GM21526 (cell line): Measurements from ENCODE around the gene KIF2A.

Experiments
- ATAC-seq: cut with Tn5 transposase; IDR thresholded peaks from one replicate; pipeline ENCODE4 v1.9.1; 2021; ENCODE audit warnings: moderate library complexity; ENCODE audit not compliant: unreplicated experiment, low FRiP score

The KIF2A gene

DNA sequence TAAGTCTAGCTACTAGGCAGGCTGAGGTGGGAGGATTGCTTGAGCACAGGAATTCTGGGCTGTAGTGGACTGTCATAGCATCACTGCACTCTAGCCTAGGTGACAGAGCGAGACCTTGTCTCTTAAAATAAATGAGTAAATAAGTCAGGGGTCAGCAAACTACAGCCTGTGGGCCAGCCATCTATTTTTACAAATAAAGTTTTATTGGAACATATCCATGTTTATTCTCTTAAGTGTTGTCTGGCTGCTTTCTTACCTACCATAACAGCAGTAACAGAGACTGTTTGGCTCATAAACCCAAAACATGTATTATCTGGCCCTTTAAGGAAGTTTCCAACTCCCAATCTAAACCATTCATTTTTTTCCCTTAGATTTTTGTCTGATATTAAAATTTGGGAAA, 68.1 kb downstream of the KIF2A start:
- no peak for ATAC-seq

DNA sequence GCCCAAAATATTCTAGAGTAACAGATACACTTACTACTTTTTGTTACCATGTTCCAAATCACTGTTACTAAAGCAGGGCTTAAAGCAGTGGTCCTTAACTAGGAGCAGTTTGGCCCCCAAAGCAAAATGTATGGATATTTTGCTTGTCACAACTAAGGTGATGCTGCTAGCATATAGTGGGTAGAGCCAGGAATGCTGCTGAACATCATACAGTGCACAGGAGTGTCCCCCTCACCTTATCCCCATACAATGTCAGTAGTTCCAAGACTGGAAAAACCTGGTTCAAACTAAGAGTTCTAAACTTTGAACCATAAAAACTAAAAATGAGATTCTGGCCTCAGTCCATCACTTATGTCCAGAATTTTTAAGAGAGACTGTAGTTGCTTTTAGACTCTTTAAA, 69.6 kb downstream of the KIF2A start:
- ATAC-seq = no peak

DNA sequence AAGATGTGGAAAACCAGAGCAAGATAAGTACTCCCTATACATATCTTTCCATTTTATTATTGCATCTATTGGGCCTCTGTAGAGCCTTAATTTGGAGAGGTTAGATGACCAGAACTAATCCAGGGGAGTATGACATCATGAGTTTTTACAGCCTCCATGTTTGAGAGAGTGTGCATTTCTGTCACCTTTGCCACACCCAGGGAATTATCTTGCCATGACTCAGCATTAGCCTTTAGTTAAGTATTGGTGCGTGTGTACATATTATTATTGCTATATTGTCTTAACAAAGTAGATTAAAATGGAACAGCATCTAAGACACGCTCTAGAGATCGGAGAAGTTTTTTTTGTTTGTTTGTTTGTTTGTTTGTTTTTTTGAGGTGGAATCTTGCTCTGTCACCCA, 70.1 kb downstream of the KIF2A start:
- no peak for ATAC-seq

DNA sequence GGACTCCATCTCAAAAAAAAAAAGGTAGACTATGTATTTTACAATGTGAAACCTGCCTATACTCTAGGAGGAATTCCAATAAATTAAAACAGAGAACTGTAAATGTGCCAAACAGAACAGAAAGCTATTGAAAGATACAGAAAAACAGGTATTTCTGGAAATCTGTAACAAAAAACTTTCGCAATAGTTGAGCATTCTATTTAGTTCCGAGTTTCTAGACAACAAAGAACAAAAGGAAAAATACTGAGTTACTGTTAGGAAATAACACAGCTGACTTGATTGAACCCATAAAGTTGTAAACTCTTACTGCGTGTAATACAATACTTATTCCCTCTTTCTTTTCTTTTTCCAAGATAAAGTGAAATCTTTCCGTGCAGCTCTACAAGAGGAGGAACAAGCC, 79.1 kb downstream of the KIF2A start:
- ATAC-seq = no peak

DNA sequence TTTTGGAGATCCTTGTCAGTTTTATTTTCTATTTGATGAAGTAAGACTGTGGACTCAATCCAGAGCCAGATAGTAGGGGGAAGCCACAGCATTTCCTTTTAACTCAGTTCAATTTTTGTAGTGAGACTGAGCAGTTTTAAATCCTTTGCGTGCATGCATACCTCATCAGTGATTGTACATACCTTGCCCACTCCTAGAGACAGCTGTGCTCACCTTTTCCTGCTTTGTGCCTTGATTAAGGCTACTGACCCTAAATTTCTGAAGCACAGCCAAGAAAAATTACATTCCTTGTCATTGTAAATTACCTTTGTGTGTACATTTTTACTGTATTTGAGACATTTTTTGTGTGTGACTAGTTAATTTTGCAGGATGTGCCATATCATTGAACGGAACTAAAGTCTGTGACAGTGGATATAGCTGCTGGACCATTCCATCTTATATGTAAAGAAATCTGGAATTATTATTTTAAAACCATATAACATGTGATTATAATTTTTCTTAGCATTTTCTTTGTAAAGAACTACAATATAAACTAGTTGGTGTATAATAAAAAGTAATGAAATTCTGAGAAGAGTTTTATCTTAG, 79.9 kb downstream of the KIF2A start:
- ATAC-seq = no peak

GRCh38 chr5:62386824-62387223, 80.8 kb downstream of the KIF2A start:
- no peak for ATAC-seq

DNA sequence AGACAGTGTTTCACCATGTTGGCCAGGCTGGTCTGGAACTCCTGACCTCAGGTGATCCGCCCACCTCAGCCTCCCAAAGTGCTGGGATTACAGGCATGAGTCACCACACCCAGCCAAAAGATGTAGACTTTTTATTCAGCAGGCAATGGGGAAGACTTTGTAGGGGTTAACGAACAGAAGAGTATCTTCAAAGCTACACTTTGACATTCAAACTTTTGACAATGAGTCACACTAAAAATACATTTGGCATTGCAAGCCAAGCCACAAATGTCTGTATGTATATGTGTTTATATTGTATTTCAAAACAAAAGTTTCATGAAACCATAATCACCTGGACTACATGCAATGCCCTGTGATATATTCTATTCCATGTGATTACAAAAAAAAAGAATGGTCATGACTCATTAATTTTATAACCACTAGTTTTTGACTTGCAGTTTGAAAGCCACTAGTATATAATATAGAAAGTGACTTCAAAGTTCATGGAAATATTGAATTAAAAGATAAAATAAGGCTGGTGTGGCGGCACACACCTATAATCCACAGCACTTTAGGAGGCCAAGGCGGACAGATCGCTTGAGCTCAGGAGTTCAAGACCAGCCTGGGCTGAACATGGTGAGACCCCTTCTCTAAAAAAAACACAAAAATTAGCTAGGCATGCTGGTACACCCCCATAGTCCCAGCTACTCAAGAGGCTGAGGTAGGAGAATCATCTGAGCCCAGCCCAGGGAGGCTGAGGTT, 89.4 kb downstream of the KIF2A start:
- ATAC-seq = no peak

DNA sequence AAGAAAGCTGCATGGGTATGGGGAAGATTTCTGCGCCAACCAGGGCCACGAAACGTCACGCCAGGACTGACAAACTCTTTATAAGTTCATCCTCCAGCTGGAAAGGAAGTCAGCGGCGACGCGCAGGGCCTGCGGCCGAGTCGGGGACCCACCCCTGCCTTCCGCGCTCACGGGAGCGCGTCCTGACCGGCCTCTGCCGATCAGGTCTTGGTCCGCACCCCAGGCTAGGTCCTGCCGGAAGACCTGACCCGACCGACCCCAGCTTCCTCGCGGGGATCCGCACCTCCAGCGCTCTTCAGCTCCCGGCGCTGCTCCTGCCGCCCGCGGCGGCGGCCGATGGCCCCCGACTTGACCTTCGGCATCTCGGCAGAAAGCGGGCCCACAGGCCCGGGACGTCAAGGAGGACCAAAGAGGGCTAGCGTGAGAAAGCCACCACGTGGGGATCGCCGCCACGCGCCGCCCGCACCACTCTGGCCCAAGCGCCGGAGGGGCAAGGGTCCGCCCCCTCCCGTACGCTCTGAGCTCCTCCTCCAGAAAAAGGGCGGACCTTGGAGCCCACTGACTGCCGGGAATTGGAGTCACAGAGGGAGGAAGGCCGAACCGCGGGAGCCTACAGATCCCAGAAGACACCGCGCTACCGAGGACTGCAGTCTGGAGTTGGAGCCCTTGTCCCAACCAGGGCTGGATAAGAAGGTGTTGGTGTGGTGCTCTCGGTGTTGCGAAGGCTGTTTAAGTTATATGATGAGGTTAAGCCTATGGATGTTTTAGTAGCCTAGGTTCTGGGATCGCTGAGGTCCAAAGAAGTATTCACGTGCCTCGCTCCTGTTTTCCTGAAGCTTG, 97.6 kb downstream of the KIF2A start, which contains the start of gene DIMT1:
Gene DIMT1 (minus strand): TSS at position 495 of the 840 bp plus-strand sequence. CDS start 133 bp downstream, at position 362.
- ATAC-seq = peak; percentile 97

DNA sequence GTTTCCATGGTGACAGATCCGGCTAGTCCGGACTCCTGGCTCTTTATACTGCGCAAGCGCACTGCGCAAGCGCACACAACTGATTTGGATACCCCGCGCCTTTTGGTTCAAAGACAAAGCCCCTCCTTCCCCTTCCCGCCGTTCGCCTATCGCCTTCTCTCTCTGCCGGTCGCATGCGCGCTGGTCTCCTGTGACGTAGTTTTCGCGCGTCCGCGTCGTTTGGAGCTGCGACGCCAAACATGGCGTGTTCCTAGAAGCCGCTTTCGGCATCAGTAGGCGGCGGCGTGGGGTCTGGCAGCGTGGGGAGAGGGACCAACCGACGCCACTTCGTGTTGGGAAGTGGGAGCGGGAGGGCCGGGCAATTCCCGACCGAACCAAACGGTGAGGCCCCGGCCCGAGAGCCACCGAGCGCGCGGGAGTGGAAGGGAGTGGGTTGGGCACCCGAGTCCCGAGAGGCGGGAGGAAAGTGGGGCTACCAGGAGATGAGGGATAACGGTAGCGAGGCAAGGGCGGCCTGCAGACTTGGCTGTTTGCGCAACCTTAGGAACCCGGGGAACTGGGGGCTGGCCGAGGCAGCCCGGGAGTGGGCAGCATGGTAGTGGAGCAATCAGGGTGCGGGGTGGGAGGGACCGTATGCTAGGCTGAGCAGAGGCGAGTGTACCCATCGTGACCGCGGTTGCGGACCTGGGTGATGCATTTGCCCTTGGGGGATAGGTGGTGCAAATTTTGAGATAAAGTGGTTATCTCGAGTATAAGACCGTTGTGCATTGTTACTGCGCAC, 106.7 kb downstream of the KIF2A start, which contains the start of gene IPO11:
Gene IPO11 (plus strand): TSS at position 215 of the 781 bp plus-strand sequence. CDS start 24,517 bp downstream, outside the sequence.
- ATAC-seq = peak; percentile 94

DNA sequence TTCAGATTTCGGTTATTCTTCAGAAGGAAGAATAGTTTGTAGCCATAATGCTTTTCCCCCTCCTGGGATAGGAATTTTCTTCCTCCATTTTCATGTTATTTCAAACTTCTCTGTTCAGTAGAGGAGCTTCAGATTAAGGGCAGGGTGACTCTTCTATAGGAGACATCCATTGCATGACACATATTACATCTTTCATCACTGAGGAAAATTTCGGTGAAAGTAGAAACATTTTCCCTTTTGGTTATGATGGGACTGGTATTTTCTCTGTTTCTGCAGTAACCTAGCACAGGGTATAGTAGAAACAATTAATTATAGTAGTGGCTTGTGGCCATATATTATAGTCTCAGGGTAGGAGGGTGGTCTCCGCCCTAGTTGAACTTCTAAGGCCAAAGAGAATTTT, 107.7 kb downstream of the KIF2A start:
- no peak for ATAC-seq

DNA sequence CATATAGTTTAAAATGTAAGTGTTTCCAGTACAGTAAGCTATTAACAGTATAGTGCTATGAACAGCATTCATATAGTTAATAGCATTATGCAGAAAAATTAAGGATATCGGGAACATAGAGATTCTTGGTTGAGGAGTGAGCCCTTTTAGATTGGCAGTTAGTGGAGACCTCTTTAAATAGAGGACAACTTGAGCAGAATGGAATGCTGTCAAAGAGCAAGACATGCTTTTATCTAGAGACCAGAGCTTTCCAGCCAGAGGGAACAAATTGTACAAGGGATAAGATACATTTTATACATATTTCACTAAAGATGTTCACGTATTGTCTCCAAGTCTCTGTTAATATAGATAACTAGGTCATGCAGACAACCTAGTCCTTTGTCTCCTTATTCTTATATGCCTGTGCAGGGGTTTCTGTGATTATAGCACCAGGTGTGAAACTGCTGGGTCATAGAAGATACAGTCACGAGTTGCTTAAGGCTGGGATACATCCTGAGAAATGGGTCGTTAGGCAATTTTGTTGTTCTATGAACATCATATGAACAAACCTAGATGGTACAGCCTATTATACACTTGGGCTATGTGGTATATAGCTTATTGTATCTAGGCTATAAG, 112.6 kb downstream of the KIF2A start:
- no peak for ATAC-seq

DNA sequence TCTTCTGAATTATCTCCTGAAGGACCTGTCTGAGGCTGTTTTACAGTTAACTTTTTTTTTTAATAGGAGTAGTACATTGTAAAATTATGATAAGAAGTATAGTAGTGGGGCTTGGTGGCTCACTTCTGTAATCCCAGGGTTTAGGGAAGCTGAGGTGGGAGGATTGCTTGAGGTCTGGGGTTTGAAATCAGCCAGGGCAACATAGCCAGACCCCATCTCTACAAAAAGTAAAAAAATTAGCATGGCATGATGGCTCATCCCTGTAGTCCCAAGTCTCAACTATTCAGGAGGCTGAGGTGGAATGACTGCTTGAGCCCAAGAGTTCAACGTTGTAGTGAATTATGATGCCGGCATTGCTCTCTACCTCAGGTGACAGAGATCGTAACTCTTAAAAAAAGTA, 113.6 kb downstream of the KIF2A start:
- no peak for ATAC-seq

DNA sequence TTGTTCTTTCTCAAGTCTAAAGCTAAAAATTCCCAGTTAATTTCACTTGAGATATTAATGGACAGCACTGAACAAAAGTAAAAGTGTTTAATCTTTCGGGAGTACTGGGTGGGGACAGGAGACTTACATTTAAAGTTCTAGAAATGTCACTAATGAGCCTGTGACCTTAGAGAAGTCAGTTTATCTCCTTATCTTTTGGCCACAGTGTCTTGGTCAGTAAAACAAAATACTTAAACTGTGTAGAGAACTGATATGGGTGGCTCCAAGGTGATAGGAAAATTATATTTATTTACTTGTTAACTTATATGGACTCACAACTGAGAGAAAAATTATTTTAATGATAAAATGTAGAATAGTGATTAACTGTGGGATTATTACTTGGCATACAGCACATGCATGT, 115.4 kb downstream of the KIF2A start:
- ATAC-seq = no peak

DNA sequence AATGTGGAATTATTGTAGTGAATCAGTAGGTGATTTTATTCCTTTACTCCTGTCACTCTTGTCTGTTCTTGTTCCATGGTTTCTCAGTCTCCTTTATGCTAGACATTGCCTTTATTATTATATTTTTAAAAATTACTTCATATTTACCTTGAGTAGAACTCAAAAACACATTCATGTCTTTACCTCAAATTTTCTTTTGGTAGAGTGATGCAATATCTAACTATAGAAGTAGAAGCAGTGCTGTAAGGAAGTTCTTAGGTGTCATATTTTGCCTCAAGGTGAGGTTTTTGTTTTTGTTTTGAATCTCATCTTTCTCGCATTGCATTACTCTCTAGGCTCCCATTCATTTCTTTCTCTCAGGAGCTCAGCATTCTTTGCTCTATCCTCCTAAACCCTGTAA, 118.8 kb downstream of the KIF2A start:
- no peak for ATAC-seq

GRCh38 chr5:62431735-62432620, 126.0 kb downstream of the KIF2A start:
- no peak for ATAC-seq

DNA sequence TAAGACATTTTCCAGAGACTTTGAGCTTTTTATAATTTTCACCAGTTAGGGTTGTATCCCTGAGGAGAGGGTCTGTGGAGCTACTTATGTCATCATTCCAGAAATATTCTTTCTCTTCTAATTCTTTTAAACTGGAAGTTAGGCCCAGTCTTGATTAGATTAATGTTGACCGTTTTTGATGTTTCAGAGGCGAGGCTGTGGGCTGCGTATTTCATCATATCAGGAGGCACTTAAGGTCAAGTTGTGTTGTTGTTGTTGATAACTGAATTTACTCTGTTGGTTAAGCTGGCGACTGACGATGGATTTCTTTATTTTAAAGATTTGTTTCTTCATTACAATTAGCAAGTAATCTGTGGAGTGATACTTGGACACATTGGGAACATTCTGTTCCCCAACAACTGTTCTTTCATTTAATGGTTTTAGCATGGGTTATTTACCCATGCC, 126.6 kb downstream of the KIF2A start:
- ATAC-seq = no peak
